Measurements from ENCODE around the gene PSMD7. TPM values are rescaled to one million over a fixed set of nuclear protein-coding genes. Genes with fewer than 3 reads are reported as not detected.

PSMD7 gene
- polyA plus RNA-seq, 1 donor = 80.9 TPM

- no peak for DNase-seq
- Histone ChIP-seq H3K27ac (ENCODE audit: low read length) (no peak overlapping the region), H3K4me1 (ENCODE audit: control insufficient read depth, insufficient read depth, low read length) (no peaks in the 10 kb centered on the region), H3K4me3 (ENCODE audit: low read length) (no peak overlapping the region), H3K27me3 (ENCODE audit: control insufficient read depth, insufficient read depth, low read length) (no peaks in the 10 kb centered on the region), H3K9me3 (ENCODE audit: control insufficient read depth, low read depth, low read length) (peaks cover 3% of the 10 kb centered on the region), H3K36me3 (ENCODE audit: control insufficient read depth, insufficient read depth, low read length) (no peaks in the 10 kb centered on the region)
- 83% methylated on average over 1 of the region's 5 CpGs for WGBS (ENCODE audit: insufficient coverage, low lambda C conversion rate)
Measured at GRCh38 chr16:74291176-74291575, 5.4 kb upstream of the PSMD7 start.

GRCh38 chr16:74291577-74292208 lies 4.9 kb upstream of the PSMD7 start:
- WGBS (ENCODE audit: insufficient coverage, low lambda C conversion rate) = 100% methylated on average over 1 of the region's 1 CpG
- H3K9me3 ChIP-seq (ENCODE audit: control insufficient read depth, low read depth, low read length) = peaks cover 3% of the 10 kb centered on the region
- H3K36me3 ChIP-seq (ENCODE audit: control insufficient read depth, insufficient read depth, low read length) = no peaks in the 10 kb centered on the region
- no peak overlapping the region for H3K27ac ChIP-seq (ENCODE audit: low read length)
- no peaks in the 10 kb centered on the region for H3K4me1 ChIP-seq (ENCODE audit: control insufficient read depth, insufficient read depth, low read length)
- DNase-seq = no peak
- no peaks in the 10 kb centered on the region for H3K27me3 ChIP-seq (ENCODE audit: control insufficient read depth, insufficient read depth, low read length)
- H3K4me3 ChIP-seq (ENCODE audit: low read length) = no peak overlapping the region

GRCh38 chr16:74296104-74296431 lies 546 bp upstream of the PSMD7 start:
- DNase-seq = no peak
- Histone ChIP-seq H3K36me3 (ENCODE audit: control insufficient read depth, insufficient read depth, low read length) (peaks cover 20% of the 10 kb centered on the region), H3K4me1 (ENCODE audit: control insufficient read depth, insufficient read depth, low read length) (peaks cover 11% of the 10 kb centered on the region), H3K4me3 (ENCODE audit: low read length) (peak overlapping the region; percentile 81), H3K27ac (ENCODE audit: low read length) (peak overlapping the region; percentile 84), H3K27me3 (ENCODE audit: control insufficient read depth, insufficient read depth, low read length) (no peaks in the 10 kb centered on the region), H3K9me3 (ENCODE audit: control insufficient read depth, low read depth, low read length) (peaks cover 3% of the 10 kb centered on the region)
- 0% methylated on average over 3 of the region's 9 CpGs for WGBS (ENCODE audit: insufficient coverage, low lambda C conversion rate)

- Histone ChIP-seq H3K4me1 (ENCODE audit: control insufficient read depth, insufficient read depth, low read length) (peaks cover 11% of the 10 kb centered on the region), H3K9me3 (ENCODE audit: control insufficient read depth, low read depth, low read length) (no peaks in the 10 kb centered on the region), H3K4me3 (ENCODE audit: low read length) (peak overlapping the region; percentile 81), H3K27ac (ENCODE audit: low read length) (peak overlapping the region; percentile 84), H3K36me3 (ENCODE audit: control insufficient read depth, insufficient read depth, low read length) (peaks cover 32% of the 10 kb centered on the region), H3K27me3 (ENCODE audit: control insufficient read depth, insufficient read depth, low read length) (no peaks in the 10 kb centered on the region)
- WGBS (ENCODE audit: insufficient coverage, low lambda C conversion rate) = no CpG with 5 or more reads among the region's 27 CpGs
- DNase-seq = peak in 1 of 2 donors; percentile 21
Measured at GRCh38 chr16:74297145-74297665, 591 bp downstream of the PSMD7 start.

- Histone ChIP-seq H3K27ac (ENCODE audit: low read length) (no peak overlapping the region), H3K9me3 (ENCODE audit: control insufficient read depth, low read depth, low read length) (no peaks in the 10 kb centered on the region), H3K36me3 (ENCODE audit: control insufficient read depth, insufficient read depth, low read length) (peaks cover 41% of the 10 kb centered on the region), H3K4me3 (ENCODE audit: low read length) (peak overlapping the region; percentile 81), H3K27me3 (ENCODE audit: control insufficient read depth, insufficient read depth, low read length) (no peaks in the 10 kb centered on the region), H3K4me1 (ENCODE audit: control insufficient read depth, insufficient read depth, low read length) (peaks cover 11% of the 10 kb centered on the region)
- peak in 1 of 2 donors; percentile 19 for DNase-seq
- no CpG with 5 or more reads among the region's 2 CpGs for WGBS (ENCODE audit: insufficient coverage, low lambda C conversion rate)
Measured at GRCh38 chr16:74298104-74298503, 1.5 kb downstream of the PSMD7 start.

GRCh38 chr16:74302341-74302740 lies 5.7 kb downstream of the PSMD7 start:
- DNase-seq = no peak
- WGBS (ENCODE audit: insufficient coverage, low lambda C conversion rate) = 100% methylated on average over 2 of the region's 5 CpGs
- H3K4me3 ChIP-seq (ENCODE audit: low read length) = no peak overlapping the region
- no peaks in the 10 kb centered on the region for H3K27me3 ChIP-seq (ENCODE audit: control insufficient read depth, insufficient read depth, low read length)
- H3K4me1 ChIP-seq (ENCODE audit: control insufficient read depth, insufficient read depth, low read length) = peaks cover 11% of the 10 kb centered on the region
- H3K27ac ChIP-seq (ENCODE audit: low read length) = no peak overlapping the region
- no peaks in the 10 kb centered on the region for H3K9me3 ChIP-seq (ENCODE audit: control insufficient read depth, low read depth, low read length)
- H3K36me3 ChIP-seq (ENCODE audit: control insufficient read depth, insufficient read depth, low read length) = peaks cover 77% of the 10 kb centered on the region

GRCh38 chr16:74304164-74304834 lies 7.7 kb downstream of the PSMD7 start:
- Histone ChIP-seq H3K36me3 (ENCODE audit: control insufficient read depth, insufficient read depth, low read length) (peaks cover 78% of the 10 kb centered on the region), H3K9me3 (ENCODE audit: control insufficient read depth, low read depth, low read length) (no peaks in the 10 kb centered on the region), H3K27ac (ENCODE audit: low read length) (no peak overlapping the region), H3K4me1 (ENCODE audit: control insufficient read depth, insufficient read depth, low read length) (no peaks in the 10 kb centered on the region), H3K4me3 (ENCODE audit: low read length) (no peak overlapping the region), H3K27me3 (ENCODE audit: control insufficient read depth, insufficient read depth, low read length) (no peaks in the 10 kb centered on the region)
- 80% methylated on average over 4 of the region's 10 CpGs for WGBS (ENCODE audit: insufficient coverage, low lambda C conversion rate)
- DNase-seq = no peak

GRCh38 chr16:74304835-74305176 lies 8.2 kb downstream of the PSMD7 start:
- H3K27me3 ChIP-seq (ENCODE audit: control insufficient read depth, insufficient read depth, low read length) = no peaks in the 10 kb centered on the region
- DNase-seq = no peak
- H3K4me3 ChIP-seq (ENCODE audit: low read length) = no peak overlapping the region
- H3K9me3 ChIP-seq (ENCODE audit: control insufficient read depth, low read depth, low read length) = no peaks in the 10 kb centered on the region
- 88% methylated on average over 2 of the region's 2 CpGs for WGBS (ENCODE audit: insufficient coverage, low lambda C conversion rate)
- no peak overlapping the region for H3K27ac ChIP-seq (ENCODE audit: low read length)
- peaks cover 76% of the 10 kb centered on the region for H3K36me3 ChIP-seq (ENCODE audit: control insufficient read depth, insufficient read depth, low read length)
- no peaks in the 10 kb centered on the region for H3K4me1 ChIP-seq (ENCODE audit: control insufficient read depth, insufficient read depth, low read length)

GRCh38 chr16:74305281-74305680 lies 8.7 kb downstream of the PSMD7 start:
- H3K9me3 ChIP-seq (ENCODE audit: control insufficient read depth, low read depth, low read length) = no peaks in the 10 kb centered on the region
- no peaks in the 10 kb centered on the region for H3K27me3 ChIP-seq (ENCODE audit: control insufficient read depth, insufficient read depth, low read length)
- H3K27ac ChIP-seq (ENCODE audit: low read length) = no peak overlapping the region
- H3K36me3 ChIP-seq (ENCODE audit: control insufficient read depth, insufficient read depth, low read length) = peaks cover 71% of the 10 kb centered on the region
- WGBS (ENCODE audit: insufficient coverage, low lambda C conversion rate) = 88% methylated on average over 2 of the region's 11 CpGs
- no peak overlapping the region for H3K4me3 ChIP-seq (ENCODE audit: low read length)
- DNase-seq = no peak
- no peaks in the 10 kb centered on the region for H3K4me1 ChIP-seq (ENCODE audit: control insufficient read depth, insufficient read depth, low read length)

GRCh38 chr16:74305978-74306784 lies 9.6 kb downstream of the PSMD7 start:
- Histone ChIP-seq H3K36me3 (ENCODE audit: control insufficient read depth, insufficient read depth, low read length) (peaks cover 62% of the 10 kb centered on the region), H3K27me3 (ENCODE audit: control insufficient read depth, insufficient read depth, low read length) (no peaks in the 10 kb centered on the region), H3K9me3 (ENCODE audit: control insufficient read depth, low read depth, low read length) (no peaks in the 10 kb centered on the region), H3K4me3 (ENCODE audit: low read length) (no peak overlapping the region), H3K27ac (ENCODE audit: low read length) (no peak overlapping the region), H3K4me1 (ENCODE audit: control insufficient read depth, insufficient read depth, low read length) (no peaks in the 10 kb centered on the region)
- no peak for DNase-seq
- 86% methylated on average over 2 of the region's 8 CpGs for WGBS (ENCODE audit: insufficient coverage, low lambda C conversion rate)
